Retinal pigment epithelial cell (primary cell): ENCODE data around the gene SGPL1.
"Not testable (repeated sequence)": the region's sequence is repeated elsewhere in the genome, so short reads cannot be mapped to it uniquely, and the experiment has no call there.

ENCODE experiments used
- DNase-seq: peaks from one replicate; pipeline ENCODE4 v3.0.0-alpha.2; 2010; ENCODE audit warnings: low read depth
- H3K4me3 ChIP-seq: 2 replicates; pipeline ENCODE4 v1.5.1; 2011; ENCODE audit warnings: mild to moderate bottlenecking, low read length, control low read depth, moderate library complexity
- CTCF ChIP-seq: conservative IDR thresholded peaks from 2 replicates; pipeline ENCODE4 v1.5.1; 2011; ENCODE audit warnings: low read depth, low read length, control low read depth, inconsistent platforms

The SGPL1 gene

GRCh38 chr10:70815504-70816219, at the start of gene SGPL1:
TSS of gene SGPL1 (plus strand) at chr10:70815948. CDS start at chr10:70816854, 906 bp downstream.
- H3K4me3 ChIP-seq, result peak within 1 kb of the TSS; percentile 81
- peak; percentile 84 for TF ChIP-seq CTCF
- DNase-seq, result no peak

- H3K4me3 ChIP-seq, DNase-seq: not testable (repeated sequence)
Observed at GRCh38 chr10:70768026-70768685, 47.6 kb upstream of the SGPL1 start.

- no peak overlapping the region for H3K4me3 ChIP-seq
- no peak for TF ChIP-seq CTCF
- DNase-seq, result no peak
Observed at GRCh38 chr10:70769121-70769520, 46.6 kb upstream of the SGPL1 start.

GRCh38 chr10:70770001-70770400, 45.7 kb upstream of the SGPL1 start:
- TF ChIP-seq CTCF, result no peak
- H3K4me3 ChIP-seq, result no peak overlapping the region
- no peak for DNase-seq

GRCh38 chr10:70770516-70770915, 45.2 kb upstream of the SGPL1 start:
- not testable (repeated sequence) for DNase-seq, H3K4me3 ChIP-seq

GRCh38 chr10:70771311-70772194, 44.2 kb upstream of the SGPL1 start:
- no peak for DNase-seq

GRCh38 chr10:70772627-70773026, 43.1 kb upstream of the SGPL1 start:
- TF ChIP-seq CTCF, result no peak
- DNase-seq, result no peak

More at GRCh38 chr10:70771311-70772194, 44.2 kb upstream of the SGPL1 start:
- TF ChIP-seq CTCF, result no peak
- H3K4me3 ChIP-seq, result no peak overlapping the region

More at GRCh38 chr10:70772627-70773026, 43.1 kb upstream of the SGPL1 start:
- H3K4me3 ChIP-seq, result no peak overlapping the region
